Hepatocyte (in vitro differentiated cells): Measurements from ENCODE around the gene RHCG. TPM values are rescaled to one million over a fixed set of nuclear protein-coding genes. Genes with fewer than 3 reads are reported as not detected.

Source experiments
- DNase-seq: peaks from one replicate; pipeline ENCODE4 v3.0.0-alpha.2; 2016; ENCODE audit warnings: low spot score
- H2AFZ ChIP-seq: fragments of 200-600 bp; sonication (generic); 2 replicates; pipeline ENCODE4 v1.6.0; 2016; ENCODE audit warnings: antibody characterized with exemption, mild to moderate bottlenecking
- H3K27ac ChIP-seq: fragments of 200-600 bp; sonication (generic); 2 replicates; pipeline ENCODE4 v1.5.1; 2016; ENCODE audit warnings: mild to moderate bottlenecking
- H3K27me3 ChIP-seq: fragments of 200-600 bp; sonication (generic); 2 replicates; pipeline ENCODE4 v1.6.1; 2016
- H3K36me3 ChIP-seq: fragments of 200-600 bp; sonication (generic); replicated peaks from 2 replicates; pipeline ENCODE4 v1.5.1; 2016; ENCODE audit warnings: low read depth; ENCODE audit not compliant: insufficient read depth
- H3K4me1 ChIP-seq: fragments of 200-600 bp; sonication (generic); 2 replicates; pipeline ENCODE4 v1.5.1; 2016; ENCODE audit warnings: mild to moderate bottlenecking, moderate library complexity; ENCODE audit not compliant: insufficient read depth
- H3K4me2 ChIP-seq: fragments of 200-600 bp; sonication (generic); 2 replicates; pipeline ENCODE4 v1.6.0; 2016
- H3K4me3 ChIP-seq: fragments of 200-600 bp; sonication (generic); 2 replicates; pipeline ENCODE4 v1.5.1; 2016; ENCODE audit warnings: mild to moderate bottlenecking
- H3K79me2 ChIP-seq: fragments of 200-600 bp; sonication (generic); 2 replicates; pipeline ENCODE4 v1.6.0; 2017; ENCODE audit warnings: mild to moderate bottlenecking
- H3K9me2 ChIP-seq: fragments of 200-600 bp; sonication (generic); replicated peaks from 2 replicates; pipeline ENCODE4 v1.6.0; 2017; ENCODE audit warnings: mild to moderate bottlenecking; ENCODE audit not compliant: insufficient read depth
- H3K9me3 ChIP-seq: fragments of 200-600 bp; sonication (generic); 2 replicates; pipeline ENCODE4 v1.5.1; 2016; ENCODE audit warnings: low read depth, mild to moderate bottlenecking
- H4K20me1 ChIP-seq: fragments of 200-600 bp; sonication (generic); 2 replicates; pipeline ENCODE4 v1.6.0; 2016; ENCODE audit warnings: mild to moderate bottlenecking; ENCODE audit not compliant: insufficient read depth, poor library complexity, severe bottlenecking
- EZH2 ChIP-seq: fragments of 200-600 bp; sonication (generic); IDR thresholded peaks from 2 replicates; pipeline ENCODE4 v1.6.1; 2016; ENCODE audit warnings: antibody characterized with exemption, mild to moderate bottlenecking, borderline replicate concordance
- EZH2phosphoT487 ChIP-seq: fragments of 200-600 bp; sonication (generic); IDR thresholded peaks from one replicate; pipeline ENCODE4 v1.6.1; 2018; ENCODE audit warnings: antibody characterized with exemption, mild to moderate bottlenecking, low read depth, moderate library complexity; ENCODE audit not compliant: unreplicated experiment, severe bottlenecking
- WGBS: methylation state at CpG from one replicate; pipeline ENCODE4 v1.1.6; 2016; ENCODE audit warnings: low lambda C conversion rate; ENCODE audit errors: missing lambda C conversion rate; 5-methylcytosine and 5-hydroxymethylcytosine counted together
- polyA plus RNA-seq: library from polyadenylated mRNA; unstranded; fragments of >200 nt; fragmentation: Nextera tagmentation; extraction: Ambion mirVana; gene quantifications from 2 replicates; pipeline ENCODE4 v1.2.1, GENCODE V29; 2016
- total RNA-seq: library from RNA; depleted of rRNA; stranded (reverse); fragments of >200 nt; gene quantifications from 2 replicates; pipeline ENCODE4 v1.2.3, GENCODE V29; 2014
- TF ChIP-seq, protein P1 (sequence below): fragments of 200-600 bp; sonication (generic); IDR thresholded peaks from 2 replicates; pipeline ENCODE4 v1.5.1; 2016; ENCODE audit warnings: antibody characterized with exemption, mild to moderate bottlenecking; ENCODE audit not compliant: poor library complexity

Gene RHCG
- total and polyA plus RNA-seq, 2 experiments from 2014 or later = 1.1 to 1.7 TPM

DNA sequence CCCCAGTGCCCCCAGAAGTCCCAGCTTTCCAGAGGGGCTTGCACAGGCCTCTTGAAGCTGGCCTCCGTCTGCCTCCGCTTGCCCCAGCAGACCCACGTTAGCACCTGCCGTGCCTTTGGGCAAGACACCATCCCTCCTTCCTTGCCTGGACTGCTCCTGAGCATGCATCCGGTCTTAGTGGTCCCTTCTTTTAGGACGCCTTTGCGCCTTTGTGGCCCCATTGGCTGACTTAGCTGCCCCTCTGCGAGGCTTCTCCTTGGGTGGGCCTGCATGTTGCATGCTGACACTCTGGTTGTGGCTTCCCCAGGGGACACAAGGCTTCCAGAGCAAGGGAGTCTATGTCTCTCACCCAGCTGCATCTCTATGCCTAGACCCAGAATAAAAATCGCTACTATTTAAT is 56.6 kb downstream of the RHCG start:
- Histone ChIP-seq H3K79me2 (no peaks in the 10 kb centered on the region), H3K27ac (no peak overlapping the region), H3K4me2 (no peak overlapping the region), H3K4me1 (no peaks in the 10 kb centered on the region), H2AFZ (no peak overlapping the region), H4K20me1 (no peaks in the 10 kb centered on the region), H3K27me3 (peaks cover 7% of the 10 kb centered on the region), H3K36me3 (no peaks in the 10 kb centered on the region), H3K4me3 (no peak overlapping the region), H3K9me3 (no peaks in the 10 kb centered on the region), H3K9me2 (no peaks in the 10 kb centered on the region)
- no peak for DNase-seq
- WGBS = 88% methylated on average over 9 of the region's 9 CpGs
- TF ChIP-seq EZH2 (no peak), EZH2phosphoT487 (no peak)
- TF ChIP-seq, protein P1, sequence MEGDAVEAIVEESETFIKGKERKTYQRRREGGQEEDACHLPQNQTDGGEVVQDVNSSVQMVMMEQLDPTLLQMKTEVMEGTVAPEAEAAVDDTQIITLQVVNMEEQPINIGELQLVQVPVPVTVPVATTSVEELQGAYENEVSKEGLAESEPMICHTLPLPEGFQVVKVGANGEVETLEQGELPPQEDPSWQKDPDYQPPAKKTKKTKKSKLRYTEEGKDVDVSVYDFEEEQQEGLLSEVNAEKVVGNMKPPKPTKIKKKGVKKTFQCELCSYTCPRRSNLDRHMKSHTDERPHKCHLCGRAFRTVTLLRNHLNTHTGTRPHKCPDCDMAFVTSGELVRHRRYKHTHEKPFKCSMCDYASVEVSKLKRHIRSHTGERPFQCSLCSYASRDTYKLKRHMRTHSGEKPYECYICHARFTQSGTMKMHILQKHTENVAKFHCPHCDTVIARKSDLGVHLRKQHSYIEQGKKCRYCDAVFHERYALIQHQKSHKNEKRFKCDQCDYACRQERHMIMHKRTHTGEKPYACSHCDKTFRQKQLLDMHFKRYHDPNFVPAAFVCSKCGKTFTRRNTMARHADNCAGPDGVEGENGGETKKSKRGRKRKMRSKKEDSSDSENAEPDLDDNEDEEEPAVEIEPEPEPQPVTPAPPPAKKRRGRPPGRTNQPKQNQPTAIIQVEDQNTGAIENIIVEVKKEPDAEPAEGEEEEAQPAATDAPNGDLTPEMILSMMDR = no peak

- Histone ChIP-seq H3K27ac (peak overlapping the region; percentile 62), H4K20me1 (no peaks in the 10 kb centered on the region), H3K4me1 (no peaks in the 10 kb centered on the region), H3K27me3 (peaks cover 18% of the 10 kb centered on the region), H3K9me2 (no peaks in the 10 kb centered on the region), H3K4me3 (no peak overlapping the region), H3K79me2 (no peaks in the 10 kb centered on the region), H3K9me3 (no peaks in the 10 kb centered on the region), H3K36me3 (no peaks in the 10 kb centered on the region), H2AFZ (no peak overlapping the region), H3K4me2 (no peak overlapping the region)
- DNase-seq = peak; percentile 67
- 57% methylated on average over 7 of the region's 7 CpGs for WGBS
- TF ChIP-seq, protein P1 = peak; percentile 11
- TF ChIP-seq EZH2phosphoT487 (no peak), EZH2 (no peak)
Measured at GRCh38 chr15:89436560-89437311, 59.6 kb downstream of the RHCG start.

DNA sequence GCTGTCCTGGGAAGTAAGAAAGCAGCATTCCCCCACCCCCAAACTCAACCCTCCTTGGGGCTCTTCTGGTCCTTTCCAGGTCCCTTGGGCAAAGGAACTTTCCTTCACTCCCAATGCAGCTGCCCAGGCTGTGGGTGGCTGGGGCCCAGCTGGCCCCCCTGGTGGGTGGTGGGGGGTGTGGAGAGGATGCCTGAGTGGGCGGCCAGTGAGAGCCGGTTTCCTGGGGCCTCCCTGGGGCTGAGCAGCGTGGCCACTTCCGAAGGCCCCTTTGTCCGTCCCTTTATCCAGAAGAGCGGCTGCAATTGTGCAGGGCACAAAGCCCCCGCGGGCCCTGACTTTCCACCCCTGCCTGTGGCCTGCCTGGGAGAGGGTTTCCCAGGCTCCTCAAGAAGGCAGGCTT is 61.0 kb downstream of the RHCG start:
- no peaks in the 10 kb centered on the region for H3K9me2 ChIP-seq
- 82% methylated on average over 8 of the region's 8 CpGs for WGBS
- no peaks in the 10 kb centered on the region for H3K79me2 ChIP-seq
- DNase-seq = no peak
- no peak overlapping the region for H3K4me2 ChIP-seq
- H3K4me1 ChIP-seq = no peaks in the 10 kb centered on the region
- H4K20me1 ChIP-seq = no peaks in the 10 kb centered on the region
- peaks cover 20% of the 10 kb centered on the region for H3K27me3 ChIP-seq
- no peaks in the 10 kb centered on the region for H3K9me3 ChIP-seq
- H3K27ac ChIP-seq = no peak overlapping the region
- no peak for TF ChIP-seq EZH2
- TF ChIP-seq EZH2phosphoT487 = no peak
- TF ChIP-seq, protein P1 = no peak
- H3K4me3 ChIP-seq = no peak overlapping the region
- H3K36me3 ChIP-seq = no peaks in the 10 kb centered on the region
- H2AFZ ChIP-seq = no peak overlapping the region
